OCI-LY3 (cell line): ENCODE measurements around the gene MORN4.

ENCODE experiments used
- H2AFZ ChIP-seq: fragments of 200-600, 300-600 bp; shearing (Covaris generic); 2 replicates; pipeline ENCODE4 v1.6.0; 2014; ENCODE audit warnings: antibody characterized with exemption, low read depth, low read length
- H3K27ac ChIP-seq: fragments of 200-600, 300-600 bp; sonication (generic); 2 replicates; pipeline ENCODE4 v1.5.1; 2014; ENCODE audit warnings: mild to moderate bottlenecking, low read length, moderate library complexity, mixed read lengths
- H3K27me3 ChIP-seq: fragments of 200-600, 300-600 bp; sonication (generic); 2 replicates; pipeline ENCODE4 v1.6.1; 2014; ENCODE audit warnings: low read depth, low read length, mixed read lengths
- H3K36me3 ChIP-seq: fragments of 200-600, 300-600 bp; sonication (generic); replicated peaks from 2 replicates; pipeline ENCODE3; 2014; ENCODE audit warnings: low read depth, low read length, mixed read lengths
- H3K4me1 ChIP-seq: fragments of 300-600, 200-600 bp; sonication (generic); 2 replicates; pipeline ENCODE4 v1.6.1; 2014; ENCODE audit warnings: low read length, mixed read lengths
- H3K4me2 ChIP-seq: fragments of 200-600, 300-600 bp; sonication (generic); 2 replicates; pipeline ENCODE4 v1.6.1; 2014; ENCODE audit warnings: low read length, mixed read lengths
- H3K4me3 ChIP-seq: fragments of 300-600, 200-600 bp; sonication (generic); 2 replicates; pipeline ENCODE4 v1.5.1; 2014; ENCODE audit warnings: antibody characterized with exemption, mild to moderate bottlenecking, low read length, moderate library complexity
- H3K79me2 ChIP-seq: fragments of 300-600, 200-600 bp; shearing (Covaris generic); 2 replicates; pipeline ENCODE4 v1.6.1; 2014; ENCODE audit warnings: mild to moderate bottlenecking, low read length, mixed read lengths
- H3K9ac ChIP-seq: fragments of 300-600, 200-600 bp; shearing (Covaris generic); 2 replicates; pipeline ENCODE4 v1.6.0; 2014; ENCODE audit warnings: mild to moderate bottlenecking, low read length, moderate library complexity
- H3K9me3 ChIP-seq: fragments of 200-600, 300-600 bp; shearing (Covaris generic); 2 replicates; pipeline ENCODE4 v1.6.1; 2014; ENCODE audit warnings: low read length, mixed read lengths; ENCODE audit not compliant: insufficient read depth
- H4K20me1 ChIP-seq: fragments of 200-600, 300-600 bp; sonication (generic); 2 replicates; pipeline ENCODE4 v1.6.1; 2016; ENCODE audit warnings: low read length, mixed read lengths; ENCODE audit not compliant: insufficient read depth
- EZH2phosphoT487 ChIP-seq: fragments of 200-600 bp; shearing (Covaris generic); IDR thresholded peaks from 2 replicates; pipeline ENCODE4 v1.6.1; 2018; ENCODE audit warnings: antibody characterized with exemption, mixed run types, low read depth
- TF ChIP-seq, protein P1 (sequence below): fragments of 200-600, 300-600 bp; sonication (generic); IDR thresholded peaks from 2 replicates; pipeline ENCODE4 v1.5.1; 2014; ENCODE audit warnings: antibody characterized with exemption, low read length, low read depth

The MORN4 gene

DNA sequence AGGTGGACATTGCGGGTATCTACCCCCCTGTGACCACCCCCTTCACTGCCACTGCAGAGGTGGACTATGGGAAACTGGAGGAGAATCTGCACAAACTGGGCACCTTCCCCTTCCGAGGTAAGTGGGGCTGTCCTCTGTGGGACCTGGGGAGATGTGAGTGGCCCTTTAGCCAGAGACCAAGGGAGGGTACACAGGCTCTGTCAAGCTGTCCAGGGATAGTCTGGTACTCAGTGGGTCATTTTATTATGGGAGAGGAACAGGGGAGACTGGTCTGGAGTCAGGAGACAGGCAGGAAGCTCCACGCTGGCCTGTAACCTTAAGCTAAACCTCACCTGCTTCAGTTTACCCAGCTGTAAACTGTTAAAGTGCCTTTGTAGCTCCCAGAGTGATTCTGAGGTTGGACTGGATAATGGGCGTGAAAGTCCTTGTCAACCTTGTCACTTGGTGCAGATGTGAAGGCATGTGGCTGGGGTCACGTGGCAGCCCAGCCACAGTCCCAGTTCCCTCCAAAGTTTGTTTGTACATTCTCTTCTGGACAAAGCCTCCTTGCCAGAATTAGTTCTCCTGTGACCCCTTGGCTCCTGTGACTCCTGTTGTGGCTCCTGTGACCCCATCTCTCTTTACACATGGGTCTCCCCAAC lies 48.4 kb downstream of the MORN4 start:
- H3K79me2 ChIP-seq: no peaks in the 10 kb centered on the region
- H3K27ac ChIP-seq: no peak overlapping the region
- H3K4me2 ChIP-seq: no peak overlapping the region
- no peak overlapping the region for H3K9ac ChIP-seq
- H3K36me3 ChIP-seq: no peaks in the 10 kb centered on the region
- no peak overlapping the region for H2AFZ ChIP-seq
- H3K4me1 ChIP-seq: no peaks in the 10 kb centered on the region
- no peak overlapping the region for H3K4me3 ChIP-seq
- TF ChIP-seq, protein P1, sequence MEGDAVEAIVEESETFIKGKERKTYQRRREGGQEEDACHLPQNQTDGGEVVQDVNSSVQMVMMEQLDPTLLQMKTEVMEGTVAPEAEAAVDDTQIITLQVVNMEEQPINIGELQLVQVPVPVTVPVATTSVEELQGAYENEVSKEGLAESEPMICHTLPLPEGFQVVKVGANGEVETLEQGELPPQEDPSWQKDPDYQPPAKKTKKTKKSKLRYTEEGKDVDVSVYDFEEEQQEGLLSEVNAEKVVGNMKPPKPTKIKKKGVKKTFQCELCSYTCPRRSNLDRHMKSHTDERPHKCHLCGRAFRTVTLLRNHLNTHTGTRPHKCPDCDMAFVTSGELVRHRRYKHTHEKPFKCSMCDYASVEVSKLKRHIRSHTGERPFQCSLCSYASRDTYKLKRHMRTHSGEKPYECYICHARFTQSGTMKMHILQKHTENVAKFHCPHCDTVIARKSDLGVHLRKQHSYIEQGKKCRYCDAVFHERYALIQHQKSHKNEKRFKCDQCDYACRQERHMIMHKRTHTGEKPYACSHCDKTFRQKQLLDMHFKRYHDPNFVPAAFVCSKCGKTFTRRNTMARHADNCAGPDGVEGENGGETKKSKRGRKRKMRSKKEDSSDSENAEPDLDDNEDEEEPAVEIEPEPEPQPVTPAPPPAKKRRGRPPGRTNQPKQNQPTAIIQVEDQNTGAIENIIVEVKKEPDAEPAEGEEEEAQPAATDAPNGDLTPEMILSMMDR: no peak
- TF ChIP-seq EZH2phosphoT487: no peak
- H4K20me1 ChIP-seq: no peaks in the 10 kb centered on the region
- no peaks in the 10 kb centered on the region for H3K27me3 ChIP-seq
- H3K9me3 ChIP-seq: no peaks in the 10 kb centered on the region

DNA sequence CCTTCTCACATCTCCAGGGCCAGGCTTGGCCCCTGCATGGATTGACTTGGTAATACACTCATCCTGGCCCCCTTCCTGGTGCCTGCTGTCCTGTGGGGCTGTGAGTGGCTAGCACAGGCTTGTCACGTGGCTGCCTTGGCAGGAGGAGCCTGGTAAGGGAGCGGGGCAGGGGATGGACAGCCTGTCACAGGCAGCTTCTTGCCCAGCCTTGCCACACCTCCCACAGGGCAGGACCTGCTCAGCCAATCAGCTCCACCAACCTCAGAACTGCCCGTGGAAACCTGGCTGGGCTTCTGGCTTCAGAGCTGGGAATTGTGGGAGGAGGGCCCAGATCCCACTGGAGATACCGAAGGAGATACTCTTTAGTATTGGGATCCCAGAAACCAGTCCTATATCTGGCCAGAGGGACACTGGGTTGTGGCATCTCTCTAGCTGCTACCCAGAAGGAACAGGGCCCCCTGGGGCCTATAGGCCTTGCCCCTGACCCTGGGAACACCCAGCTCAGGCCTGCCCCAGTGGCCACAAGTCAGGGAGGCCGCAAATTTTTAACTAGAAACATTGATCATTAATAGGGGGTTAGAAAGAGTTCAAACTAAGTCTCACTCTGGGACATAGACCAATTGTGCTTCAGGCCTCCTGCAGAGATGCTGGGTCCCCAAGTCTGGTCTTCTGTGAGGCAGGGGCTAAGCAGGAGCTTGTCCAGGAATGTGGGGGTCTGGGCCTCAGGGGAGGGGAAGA lies 49.1 kb downstream of the MORN4 start, which contains the start of gene HOGA1:
HOGA1 (plus strand) TSS at position 330 of the 738 bp plus-strand sequence; CDS start at position 645, 315 bp downstream.
- no peaks in the 10 kb centered on the region for H3K4me1 ChIP-seq
- no peak within 1 kb of the TSS for H2AFZ ChIP-seq
- no peaks in the 10 kb centered on the region for H4K20me1 ChIP-seq
- no peak within 1 kb of the TSS for H3K27ac ChIP-seq
- no peaks in the 10 kb centered on the region for H3K36me3 ChIP-seq
- H3K4me3 ChIP-seq: no peak within 1 kb of the TSS
- H3K79me2 ChIP-seq: no peaks in the 10 kb centered on the region
- no peak within 1 kb of the TSS for H3K4me2 ChIP-seq
- no peak within 1 kb of the TSS for H3K9ac ChIP-seq
- TF ChIP-seq, protein P1: no peak
- TF ChIP-seq EZH2phosphoT487: no peak
- H3K9me3 ChIP-seq: no peaks in the 10 kb centered on the region
- H3K27me3 ChIP-seq: no peaks in the 10 kb centered on the region

DNA sequence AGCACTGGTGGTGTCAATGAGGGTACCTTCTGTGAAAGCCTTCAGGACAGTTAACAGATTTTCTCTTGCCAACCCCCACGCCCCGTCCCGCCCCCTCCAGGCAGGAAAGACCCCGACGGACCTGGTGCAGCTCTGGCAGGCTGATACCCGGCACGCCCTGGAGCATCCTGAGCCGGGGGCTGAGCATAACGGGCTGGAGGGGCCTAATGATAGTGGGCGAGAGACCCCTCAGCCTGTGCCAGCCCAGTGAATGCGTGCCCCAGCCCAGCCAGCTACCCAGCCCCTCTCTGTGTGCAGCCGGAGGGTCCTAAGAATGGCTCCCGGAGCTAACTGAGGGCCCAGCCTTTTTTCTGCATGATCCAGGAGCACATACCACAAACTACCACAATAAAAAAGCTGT lies 49.8 kb downstream of the MORN4 start:
- no peaks in the 10 kb centered on the region for H3K27me3 ChIP-seq
- no peaks in the 10 kb centered on the region for H4K20me1 ChIP-seq
- no peaks in the 10 kb centered on the region for H3K4me1 ChIP-seq
- H3K4me2 ChIP-seq: no peak overlapping the region
- no peaks in the 10 kb centered on the region for H3K9me3 ChIP-seq
- H3K27ac ChIP-seq: no peak overlapping the region
- TF ChIP-seq, protein P1: no peak
- no peak for TF ChIP-seq EZH2phosphoT487
- H2AFZ ChIP-seq: no peak overlapping the region
- no peaks in the 10 kb centered on the region for H3K36me3 ChIP-seq
- no peaks in the 10 kb centered on the region for H3K79me2 ChIP-seq
- no peak overlapping the region for H3K4me3 ChIP-seq
- no peak overlapping the region for H3K9ac ChIP-seq

DNA sequence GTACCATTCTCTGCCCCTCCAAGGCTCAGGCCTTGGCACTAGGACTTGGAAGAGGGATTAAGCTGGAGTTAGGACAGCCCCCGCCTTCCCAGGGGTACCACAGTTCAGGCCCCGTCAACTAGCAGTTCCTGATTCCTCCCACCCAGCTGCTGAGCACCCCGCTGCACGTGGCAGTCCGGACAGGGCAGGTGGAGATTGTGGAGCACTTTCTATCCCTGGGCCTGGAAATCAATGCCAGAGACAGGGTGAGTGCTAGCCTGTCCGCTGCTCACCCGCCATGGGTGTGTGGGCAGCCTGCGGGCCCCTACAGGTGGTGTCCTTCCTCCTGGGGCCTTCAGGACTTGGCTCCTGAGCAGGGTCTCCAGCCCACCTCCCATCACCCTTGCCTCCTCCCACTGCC lies 51.1 kb downstream of the MORN4 start:
- H3K27me3 ChIP-seq: no peaks in the 10 kb centered on the region

More for the DNA sequence above, 51.1 kb downstream of the MORN4 start:
- Histone ChIP-seq H3K36me3 (no peaks in the 10 kb centered on the region), H4K20me1 (no peaks in the 10 kb centered on the region), H3K4me3 (no peak overlapping the region), H3K9ac (no peak overlapping the region), H2AFZ (no peak overlapping the region), H3K4me1 (no peaks in the 10 kb centered on the region), H3K4me2 (no peak overlapping the region), H3K27ac (no peak overlapping the region), H3K79me2 (no peaks in the 10 kb centered on the region), H3K9me3 (no peaks in the 10 kb centered on the region)
- TF ChIP-seq, protein P1: no peak
- no peak for TF ChIP-seq EZH2phosphoT487
